GM19193 (cell line): Measurements from ENCODE around the gene FAM217A.

Experiments used
- POLR2A ChIP-seq: IDR thresholded peaks from 4 replicates; pipeline ENCODE4 v1.6.1; 2011; ENCODE audit not compliant: insufficient read depth, insufficient read length; ENCODE audit errors: extremely low read depth

FAM217A gene

GRCh38 chr6:4101298-4101697, 22.4 kb upstream of the FAM217A start:
- no peak for TF ChIP-seq POLR2A

- no peak for TF ChIP-seq POLR2A
Measured at GRCh38 chr6:4100655-4101054, 21.7 kb upstream of the FAM217A start.

- TF ChIP-seq POLR2A = no peak
Measured at GRCh38 chr6:4093288-4093687, 14.4 kb upstream of the FAM217A start.

GRCh38 chr6:4091941-4092340, 13.0 kb upstream of the FAM217A start:
- TF ChIP-seq POLR2A = no peak

GRCh38 chr6:4088704-4089103, 9.8 kb upstream of the FAM217A start:
- no peak for TF ChIP-seq POLR2A

- TF ChIP-seq POLR2A = no peak
Measured at GRCh38 chr6:4085332-4085700, 6.4 kb upstream of the FAM217A start.

GRCh38 chr6:4084444-4085331, 5.8 kb upstream of the FAM217A start:
- TF ChIP-seq POLR2A = no peak

GRCh38 chr6:4074478-4075235, 4.3 kb downstream of the FAM217A start:
- no peak for TF ChIP-seq POLR2A

GRCh38 chr6:4071330-4071729, 7.6 kb downstream of the FAM217A start:
- TF ChIP-seq POLR2A = no peak

GRCh38 chr6:4069199-4069598, 9.7 kb downstream of the FAM217A start:
- TF ChIP-seq POLR2A = no peak

- no peak for TF ChIP-seq POLR2A
Measured at GRCh38 chr6:4067673-4068072, 11.3 kb downstream of the FAM217A start.

- no peak for TF ChIP-seq POLR2A
Measured at GRCh38 chr6:4066029-4066755, 12.7 kb downstream of the FAM217A start.

GRCh38 chr6:4059115-4059777, 19.7 kb downstream of the FAM217A start:
- TF ChIP-seq POLR2A = no peak

- no peak for TF ChIP-seq POLR2A
Measured at GRCh38 chr6:4057036-4057435, 21.9 kb downstream of the FAM217A start.
